Glomerular endothelial cell (primary cell): ENCODE measurements around the gene RPE. TPM values are rescaled to one million over a fixed set of nuclear protein-coding genes. Genes with fewer than 3 reads are reported as not detected.

ENCODE experiments used
- total RNA-seq: library from RNA; depleted of rRNA; stranded (reverse); fragments of >200 nt; gene quantifications from 2 replicates; pipeline ENCODE4 v1.2.3, GENCODE V29; 2015

RPE gene
- total RNA-seq, 1 donor from 2014 or later: 56.0 TPM

Other genes with a start within 250 kb of the RPE start
- 0.06 TPM in 1 of 2 replicates, not detected in the other for gene UNC80, start 230.8 kb upstream of the RPE start, total RNA-seq
- gene KANSL1L, start 168.8 kb downstream of the RPE start, total RNA-seq: 8.6 and 9.2 TPM in 2 replicates
- gene ACADL, start 222.8 kb downstream of the RPE start, total RNA-seq: 0.05 TPM in 1 of 2 replicates, not detected in the other